ENCODE results near the gene WDR88.
"Not testable (repeated sequence)": the region's sequence is repeated elsewhere in the genome, so short reads cannot be mapped to it uniquely, and the experiment has no call there.

Gene WDR88

DNA sequence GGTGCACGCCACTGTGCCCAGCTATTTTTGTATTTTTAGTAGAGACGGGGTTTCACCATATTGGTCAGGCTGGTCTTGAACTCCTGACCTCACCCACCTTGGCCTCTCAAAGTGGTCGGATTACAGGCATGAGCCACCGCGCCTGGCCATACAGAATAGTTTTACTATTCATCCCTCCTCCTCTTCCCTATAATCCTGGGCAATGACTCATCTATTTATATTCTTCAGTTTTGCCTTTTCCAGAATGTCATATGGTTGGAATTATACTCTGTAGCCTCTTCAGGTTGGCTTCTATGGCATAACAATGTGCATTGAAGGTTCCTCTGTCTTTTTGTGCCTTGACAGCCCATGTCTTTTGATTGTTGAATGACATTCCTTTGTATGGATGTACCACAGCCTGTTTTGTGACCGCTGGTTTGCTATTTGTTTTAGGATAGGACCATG, 40.0 kb downstream of the WDR88 start:
- no peak for DNase-seq

DNA sequence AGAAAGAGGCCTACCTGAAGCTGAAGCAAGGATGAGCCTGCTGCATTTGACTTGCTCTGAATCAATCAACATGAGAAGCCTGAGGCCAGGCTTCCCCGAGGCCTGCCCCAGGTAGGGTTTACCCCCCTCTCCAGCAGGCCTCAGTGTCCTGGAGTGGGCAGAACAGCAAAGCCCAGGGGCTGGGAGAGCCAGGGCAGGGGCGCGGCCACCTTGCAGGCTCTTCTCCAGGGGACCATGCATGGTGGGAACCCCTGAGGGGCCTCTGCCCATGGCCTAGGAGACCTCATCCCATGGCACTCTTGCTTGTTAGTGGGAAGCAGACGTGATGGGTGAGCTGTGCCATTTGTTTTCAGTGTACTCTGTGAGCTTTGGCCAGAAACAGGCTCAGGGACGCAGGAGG, 42.3 kb downstream of the WDR88 start:
- no peak for DNase-seq

DNA sequence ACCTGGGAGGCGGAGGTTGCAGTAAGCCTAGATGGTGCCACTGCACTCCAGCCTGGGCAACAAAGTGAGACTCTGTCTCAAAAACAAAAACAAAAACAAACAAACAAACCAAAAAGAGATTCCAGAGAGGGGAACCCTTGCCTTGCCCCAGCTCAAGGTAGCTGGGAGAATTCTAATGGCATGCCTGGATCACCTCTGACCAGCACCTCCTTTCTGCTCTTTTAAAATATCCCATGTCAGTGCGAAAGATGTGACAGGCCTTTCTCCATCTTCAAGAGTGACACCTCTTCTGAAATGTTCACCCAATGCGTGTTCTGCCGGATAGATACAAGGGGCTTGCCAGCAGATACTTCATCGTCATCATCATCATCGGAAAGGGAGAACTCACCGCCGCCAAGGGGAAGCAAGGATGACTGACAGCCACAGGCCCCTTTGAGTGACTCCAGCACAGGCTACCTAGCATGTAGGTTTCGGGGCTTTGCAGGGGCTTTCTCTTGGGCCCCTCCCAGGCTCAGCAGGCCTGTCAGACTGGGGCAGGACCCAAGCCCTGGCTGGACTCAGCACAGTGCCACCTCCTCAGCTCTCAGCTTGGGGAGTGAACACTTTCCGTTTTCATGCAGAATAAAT, 43.4 kb downstream of the WDR88 start:
- DNase-seq, result no peak

DNA sequence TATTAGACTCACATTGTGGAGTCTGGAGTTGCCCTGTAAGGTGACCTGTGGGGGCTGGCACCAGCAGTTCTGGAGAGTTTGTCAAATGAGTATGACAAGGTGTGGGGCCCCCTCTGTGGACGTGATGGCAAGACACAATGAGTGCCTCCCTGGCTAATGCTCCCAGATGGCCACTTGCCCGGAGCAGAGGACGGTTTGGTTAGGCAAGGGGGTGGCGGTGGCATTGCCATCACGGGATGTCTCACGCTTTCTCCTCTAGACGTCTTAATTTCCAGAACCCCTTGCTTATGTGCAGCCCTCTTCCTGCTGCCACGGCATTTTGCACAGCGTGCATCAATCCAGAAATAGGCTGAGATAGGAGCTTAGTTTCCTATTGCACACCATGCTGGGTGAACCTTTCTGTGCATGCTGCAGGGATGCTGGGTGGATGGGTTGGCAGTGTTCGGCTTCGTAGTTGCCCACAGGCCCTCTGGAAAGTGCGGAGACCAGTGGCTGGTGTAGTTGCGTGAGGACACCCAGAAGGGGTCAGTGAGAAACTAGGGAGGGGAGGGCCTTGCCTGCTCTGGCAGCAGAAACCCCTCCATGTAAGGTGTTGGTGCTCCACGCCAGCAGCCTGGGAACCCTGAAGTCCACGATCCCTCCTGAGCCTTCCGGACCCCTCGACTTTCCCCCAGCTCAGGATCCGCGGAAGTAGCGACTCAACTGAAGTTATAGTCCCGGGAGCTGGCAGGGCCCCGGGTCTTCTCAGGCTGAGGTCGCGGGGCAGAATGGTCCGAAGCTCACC, 44.2 kb downstream of the WDR88 start:
- DNase-seq, result peak in 1 of 2 experiments; percentile 11

- DNase-seq, result peak; percentile 91 to 94
Measured at GRCh38 chr19:33176670-33177416, 44.9 kb downstream of the WDR88 start.

GRCh38 chr19:33177417-33177979, 45.6 kb downstream of the WDR88 start:
- no peak for DNase-seq

GRCh38 chr19:33186431-33187182, 54.7 kb downstream of the WDR88 start:
- DNase-seq, result no peak

DNA sequence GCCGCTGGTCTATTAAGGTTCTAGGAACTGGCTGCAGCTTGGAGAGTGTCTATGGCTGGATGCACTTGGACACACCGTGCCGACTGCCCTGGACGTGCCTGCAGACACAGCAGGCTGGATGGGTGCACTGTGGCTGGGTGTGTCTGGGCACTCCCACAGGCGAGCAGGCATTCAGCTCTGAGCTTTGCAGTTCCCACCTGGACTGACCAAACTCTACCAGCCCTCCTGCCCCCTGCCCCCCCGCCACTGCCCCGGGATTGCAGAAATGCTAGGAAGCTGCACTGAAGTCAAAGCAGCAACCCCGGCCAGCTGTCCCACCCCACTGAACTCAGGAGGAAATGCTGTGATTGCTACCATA, 55.2 kb downstream of the WDR88 start:
- DNase-seq, result no peak

- DNase-seq, result no peak
Measured at GRCh38 chr19:33189453-33189852, 57.5 kb downstream of the WDR88 start.

DNA sequence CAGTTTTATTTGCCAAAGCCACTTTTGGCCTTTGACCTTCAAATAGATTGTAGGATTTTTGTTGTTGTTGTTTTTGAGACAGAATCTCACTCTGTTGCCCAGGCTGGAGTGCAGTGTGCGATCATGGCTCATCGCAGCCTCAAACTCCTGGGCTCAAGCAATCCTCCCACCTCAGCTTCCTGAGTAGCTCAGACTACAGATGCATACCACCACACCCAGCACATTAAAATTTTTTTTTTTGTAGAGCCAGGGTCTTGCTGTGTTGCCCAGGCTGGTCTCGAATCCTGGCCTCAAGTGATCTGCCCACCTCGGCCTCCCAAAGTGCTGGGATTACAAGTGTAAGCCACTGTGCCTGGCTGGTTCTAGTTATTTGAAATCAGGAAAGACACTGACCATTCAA, 59.2 kb downstream of the WDR88 start:
- not testable (repeated sequence) for DNase-seq

DNA sequence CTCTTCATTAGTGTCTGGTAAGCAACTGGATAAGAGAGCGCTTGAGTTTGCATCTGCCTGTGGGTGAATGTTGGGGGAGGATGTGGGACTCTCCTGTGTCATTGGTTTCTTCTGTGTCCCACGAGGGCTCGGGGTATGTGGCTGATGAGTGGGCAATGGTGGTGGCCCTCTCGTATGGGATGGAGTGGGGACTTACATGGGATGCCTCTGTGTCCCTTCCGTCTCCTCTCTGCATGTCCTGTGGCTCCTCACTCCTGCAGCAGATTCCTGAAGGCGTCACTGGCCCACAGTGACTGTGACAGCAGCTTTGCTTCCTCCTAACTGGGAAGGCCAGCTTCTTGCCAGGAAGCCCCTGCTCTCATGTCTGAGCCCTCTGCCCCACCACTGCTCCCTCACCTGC, 59.6 kb downstream of the WDR88 start:
- DNase-seq, result no peak

DNA sequence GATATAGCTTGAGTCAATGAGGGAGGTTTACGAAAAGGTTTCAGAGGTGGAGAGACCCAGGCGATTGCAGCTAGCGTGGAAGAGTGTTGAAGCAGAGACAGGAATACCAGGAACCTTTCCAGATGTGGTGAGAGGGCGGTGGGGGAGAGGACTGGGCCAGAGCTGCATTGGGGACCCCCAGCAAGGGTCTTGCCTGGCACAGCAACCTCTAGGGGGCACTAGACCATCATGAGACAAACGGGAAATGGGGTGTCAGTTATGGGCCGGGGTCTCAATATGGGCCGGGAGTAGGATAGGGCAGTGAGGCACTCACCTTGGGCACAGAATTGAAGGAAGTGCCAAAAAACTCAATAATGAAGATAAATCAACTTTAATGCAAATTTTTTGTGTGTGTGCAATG, 60.1 kb downstream of the WDR88 start:
- no peak for DNase-seq

DNA sequence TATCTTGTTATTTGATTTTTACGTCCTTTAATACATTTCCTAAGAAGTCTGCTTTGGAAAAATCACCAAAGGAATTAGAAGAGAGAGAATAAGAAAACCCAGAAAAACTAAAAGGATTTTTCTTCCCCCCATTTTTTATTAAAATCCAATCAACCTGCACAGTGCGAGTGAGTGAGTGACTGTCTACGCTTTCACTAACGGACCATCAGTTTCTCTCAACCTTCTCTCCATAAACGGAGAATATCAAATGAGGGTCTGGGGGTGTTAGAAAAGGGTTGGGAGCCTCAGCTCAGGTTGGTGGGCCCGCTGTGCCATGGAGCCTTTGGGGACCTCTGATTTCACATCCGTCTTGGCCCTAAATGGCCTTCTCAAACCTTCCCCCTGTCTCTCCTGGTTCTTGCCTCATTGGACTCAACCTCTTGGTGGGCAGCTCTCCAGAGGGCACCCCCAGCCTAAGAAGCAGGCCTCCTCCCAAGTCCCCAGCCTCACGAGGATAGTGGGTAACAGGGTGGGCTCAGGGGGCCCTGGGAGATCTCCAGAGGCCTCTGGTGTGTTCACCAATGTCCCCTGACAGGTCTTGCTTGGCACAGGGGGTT, 61.5 kb downstream of the WDR88 start:
- DNase-seq, result no peak

DNA sequence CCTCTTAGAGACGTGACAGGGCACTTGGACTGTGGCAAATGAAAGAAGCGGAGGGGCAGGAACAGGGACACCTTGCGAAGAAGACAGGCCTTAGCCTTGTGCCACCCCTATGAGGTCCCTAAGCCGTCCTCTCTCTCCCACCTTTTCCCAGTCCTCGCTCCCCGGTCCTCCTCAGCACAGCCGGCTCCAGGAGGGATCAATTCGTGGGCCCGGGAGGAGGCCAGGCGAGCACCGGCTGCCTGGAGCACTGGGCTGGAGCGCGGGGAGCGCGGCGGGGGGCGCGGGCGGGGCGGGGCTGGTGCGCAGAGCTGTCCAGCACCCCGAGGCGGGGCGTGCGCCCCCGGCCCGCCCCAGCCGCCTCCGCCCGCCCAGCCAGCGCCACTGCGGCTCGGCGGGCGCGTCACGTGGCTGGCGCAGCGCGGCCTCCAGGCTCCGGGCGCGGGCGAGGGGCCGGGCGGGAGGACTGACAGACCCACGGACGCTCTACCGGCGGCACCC, 62.0 kb downstream of the WDR88 start, which contains the start of gene LRP3:
Gene LRP3 (plus strand): TSS at position 466 of the 498 bp plus-strand sequence. CDS start 456 bp downstream, outside the sequence.
- no peak for DNase-seq

DNA sequence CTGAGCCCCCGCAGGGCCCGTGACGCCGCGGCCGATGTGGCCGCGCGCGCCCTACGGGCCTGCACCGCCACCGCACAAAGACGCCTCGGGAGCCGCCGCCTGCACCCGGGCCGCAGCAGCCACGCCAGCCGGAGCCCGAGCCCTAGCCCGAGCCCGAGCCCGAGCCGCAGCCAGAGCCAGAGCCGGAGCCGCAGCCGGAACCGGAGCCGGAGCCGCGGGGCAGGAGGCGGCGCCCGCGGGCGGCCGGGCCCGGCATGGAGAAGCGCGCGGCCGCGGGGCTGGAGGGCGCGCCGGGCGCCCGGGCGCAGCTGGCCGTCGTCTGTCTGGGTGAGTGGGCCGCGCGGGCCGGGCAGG, 62.6 kb downstream of the WDR88 start:
- DNase-seq, result no peak

DNA sequence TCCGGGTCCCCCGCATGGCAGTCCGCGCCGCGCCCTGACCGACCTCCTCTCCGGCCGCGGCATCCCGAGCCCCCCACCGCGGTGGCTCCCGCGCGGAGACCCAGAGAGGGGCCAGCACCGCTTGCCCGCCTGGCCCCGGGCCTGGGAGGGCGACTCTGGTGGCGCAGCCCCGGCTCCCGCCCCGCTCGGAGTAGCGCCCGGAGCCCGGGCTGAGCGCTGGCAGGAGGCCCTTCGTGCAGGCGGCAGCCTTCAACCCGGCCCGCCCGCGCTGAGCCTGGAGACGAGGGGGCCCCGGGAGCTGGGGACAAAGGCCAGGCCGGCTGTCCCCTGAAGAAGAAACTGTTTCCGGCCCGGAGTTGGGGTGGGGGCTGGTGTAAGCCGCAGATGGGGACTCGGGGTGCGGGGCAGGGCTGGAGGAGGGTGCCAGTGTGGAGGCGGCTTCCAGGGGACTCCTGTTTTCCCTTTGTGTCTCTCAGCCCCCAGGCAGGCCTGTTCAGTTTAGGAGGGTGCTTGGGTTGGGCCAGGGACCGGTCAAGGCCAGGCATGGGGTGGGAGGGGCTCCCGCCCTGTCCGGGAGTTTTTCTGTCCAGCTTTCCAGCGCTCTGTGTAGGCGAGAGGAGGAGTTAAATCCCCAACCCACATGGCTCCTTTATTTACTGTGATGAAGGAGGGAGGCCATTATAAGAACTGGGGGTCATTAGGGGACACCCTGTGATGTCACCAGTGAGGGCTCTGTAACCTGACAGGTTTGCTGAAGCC, 63.2 kb downstream of the WDR88 start:
- DNase-seq, result no peak

DNA sequence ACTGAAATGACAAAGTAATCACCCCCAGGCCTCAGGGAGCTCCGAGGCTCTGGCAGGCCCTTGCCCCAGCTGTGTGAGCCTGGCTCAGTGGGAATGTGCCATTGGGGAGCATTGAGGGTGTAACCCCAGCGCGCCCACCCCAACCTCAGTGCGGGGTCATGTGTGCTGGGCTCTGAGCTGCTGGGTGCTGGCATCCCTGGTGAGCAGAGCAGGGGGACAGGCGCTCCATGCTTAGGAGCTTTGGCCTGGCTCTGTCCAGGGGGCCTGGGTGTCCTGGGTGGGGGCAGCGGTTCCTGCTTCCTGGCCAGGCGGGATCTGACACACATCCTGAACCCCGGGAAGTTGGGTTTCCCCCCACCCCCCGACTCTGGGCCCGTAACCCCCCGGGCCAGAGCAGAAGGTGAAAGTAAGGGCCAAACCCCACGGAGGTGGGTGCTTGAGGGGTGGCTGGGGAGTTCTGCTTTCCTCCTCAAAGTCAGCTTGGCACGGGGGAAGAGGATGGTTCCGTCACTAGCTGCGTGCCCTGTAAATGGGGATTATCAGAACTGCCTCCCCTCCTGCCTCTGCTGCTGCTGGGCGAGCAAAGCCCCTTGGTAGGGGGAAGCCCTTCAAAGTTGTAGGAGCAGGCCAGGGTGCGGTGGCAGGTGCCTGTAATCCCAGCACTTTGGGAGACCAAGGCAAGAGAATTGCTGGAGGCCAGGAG, 63.9 kb downstream of the WDR88 start:
- no peak for DNase-seq

GRCh38 chr19:33196446-33197193, 64.7 kb downstream of the WDR88 start:
- no peak for DNase-seq

DNA sequence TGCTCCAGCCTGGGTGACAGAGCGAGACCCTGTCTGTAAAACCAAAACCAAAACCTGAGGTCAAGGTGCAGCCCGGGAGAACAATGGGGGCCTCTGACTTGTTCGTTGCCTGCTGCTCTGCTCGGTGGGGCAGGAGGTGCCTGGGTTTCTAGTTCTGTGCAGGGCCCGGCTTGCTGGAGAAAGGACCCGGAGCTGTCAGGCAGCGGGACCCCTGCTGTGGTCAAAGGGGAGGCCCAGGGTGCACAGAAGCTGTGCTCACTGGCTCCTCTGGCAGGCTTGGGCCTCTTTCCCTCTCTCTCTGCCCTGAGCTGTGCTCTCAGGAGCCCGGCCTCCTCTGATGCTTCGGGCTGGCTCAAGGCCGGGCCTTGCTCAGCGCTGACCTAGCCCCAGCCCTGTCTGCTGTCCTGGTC, 65.7 kb downstream of the WDR88 start:
- no peak for DNase-seq

DNA sequence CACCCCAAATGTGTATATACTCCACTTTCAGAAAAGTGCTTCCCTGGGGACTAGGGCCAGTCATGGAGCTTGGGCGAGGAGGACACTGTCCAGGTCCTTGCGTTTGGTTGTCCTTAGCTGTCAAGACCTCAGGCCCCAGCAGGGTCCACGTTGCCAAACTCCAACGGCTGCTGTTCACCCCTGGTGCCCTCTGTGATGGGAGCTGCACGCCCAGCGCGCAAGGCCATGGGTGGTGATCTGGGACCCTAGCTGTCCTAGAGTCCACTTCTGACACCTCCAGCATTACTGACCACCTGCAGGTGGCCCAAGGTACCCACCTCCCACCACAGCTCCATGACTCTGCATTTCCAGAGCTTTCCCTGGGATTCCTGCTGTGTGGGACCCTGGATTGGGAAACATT, 66.3 kb downstream of the WDR88 start:
- DNase-seq, result no peak
